ENCODE measurements around the gene HGS.
A peak's percentile ranks its signal among the peaks of the same experiment; 100 is the strongest.

Gene HGS

DNA sequence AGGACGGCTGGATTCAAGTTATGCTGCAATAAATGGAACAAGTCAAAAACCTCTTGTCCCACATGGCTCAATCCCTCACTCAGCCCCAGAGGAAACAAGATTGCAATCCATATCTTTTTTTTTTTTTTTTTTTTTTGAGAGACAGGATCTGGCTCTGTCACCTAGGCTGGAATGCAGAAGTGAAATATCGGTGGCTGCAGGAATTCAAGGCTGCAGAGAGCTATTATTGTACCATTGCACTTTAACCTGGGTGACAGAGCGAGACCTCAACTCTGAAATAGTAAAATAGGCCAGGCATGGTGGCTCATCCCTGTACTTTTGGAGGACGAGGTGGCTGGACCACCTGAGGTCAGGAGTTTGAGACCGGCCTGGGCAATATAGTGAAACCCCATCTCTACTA lies 24.8 kb upstream of the HGS start:
- H3K4me3 ChIP-seq (replicated peaks; ENCODE audit: low read depth, low read length), result no peak overlapping the region
- peaks cover under 1% of the 10 kb centered on the region; the same call in 1 of the 2 replicates for H3K36me3 ChIP-seq (ENCODE audit: control insufficient read depth, insufficient read depth, low read length)
- H3K27me3 ChIP-seq (replicated peaks; ENCODE audit: control insufficient read depth, insufficient read depth, low read length), result no peaks in the 10 kb centered on the region
- no peak for DNase-seq (ENCODE audit: extremely low read depth, insufficient read length)
- TF ChIP-seq, protein P1, sequence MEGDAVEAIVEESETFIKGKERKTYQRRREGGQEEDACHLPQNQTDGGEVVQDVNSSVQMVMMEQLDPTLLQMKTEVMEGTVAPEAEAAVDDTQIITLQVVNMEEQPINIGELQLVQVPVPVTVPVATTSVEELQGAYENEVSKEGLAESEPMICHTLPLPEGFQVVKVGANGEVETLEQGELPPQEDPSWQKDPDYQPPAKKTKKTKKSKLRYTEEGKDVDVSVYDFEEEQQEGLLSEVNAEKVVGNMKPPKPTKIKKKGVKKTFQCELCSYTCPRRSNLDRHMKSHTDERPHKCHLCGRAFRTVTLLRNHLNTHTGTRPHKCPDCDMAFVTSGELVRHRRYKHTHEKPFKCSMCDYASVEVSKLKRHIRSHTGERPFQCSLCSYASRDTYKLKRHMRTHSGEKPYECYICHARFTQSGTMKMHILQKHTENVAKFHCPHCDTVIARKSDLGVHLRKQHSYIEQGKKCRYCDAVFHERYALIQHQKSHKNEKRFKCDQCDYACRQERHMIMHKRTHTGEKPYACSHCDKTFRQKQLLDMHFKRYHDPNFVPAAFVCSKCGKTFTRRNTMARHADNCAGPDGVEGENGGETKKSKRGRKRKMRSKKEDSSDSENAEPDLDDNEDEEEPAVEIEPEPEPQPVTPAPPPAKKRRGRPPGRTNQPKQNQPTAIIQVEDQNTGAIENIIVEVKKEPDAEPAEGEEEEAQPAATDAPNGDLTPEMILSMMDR (IDR thresholded peaks at IDR 0.05; ENCODE audit: insufficient read depth, low read length, poor library complexity, severe bottlenecking), result no peak

- peaks cover 8% of the 10 kb centered on the region for H3K36me3 ChIP-seq (ENCODE audit: control insufficient read depth, insufficient read depth, low read length)
- TF ChIP-seq, protein P1 (IDR thresholded peaks at IDR 0.05; ENCODE audit: insufficient read depth, low read length, poor library complexity, severe bottlenecking), result no peak
Measured at GRCh38 chr17:81660441-81660840, 23.4 kb upstream of the HGS start.

DNA sequence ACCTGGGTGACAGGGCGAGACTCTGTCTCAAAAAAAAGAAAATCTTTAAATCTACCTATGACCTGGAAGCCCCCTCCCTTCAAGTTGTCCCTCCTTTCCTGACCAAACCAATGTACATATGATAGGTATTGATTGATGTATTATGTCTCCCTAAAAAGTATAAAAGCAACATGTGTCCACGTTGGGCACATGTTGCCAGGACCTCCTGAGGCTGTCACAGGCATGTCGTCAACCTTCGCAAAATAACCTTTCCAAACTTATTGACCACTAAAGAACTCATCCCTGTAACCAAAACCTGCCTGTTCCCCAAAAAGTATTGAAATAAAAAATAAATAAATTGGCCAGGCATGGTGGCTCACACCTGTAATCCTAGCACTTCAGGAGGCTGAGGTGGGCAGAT lies 21.8 kb upstream of the HGS start:
- Histone ChIP-seq H3K27me3 (replicated peaks; ENCODE audit: control insufficient read depth, insufficient read depth, low read length) (no peaks in the 10 kb centered on the region), H3K36me3 (ENCODE audit: control insufficient read depth, insufficient read depth, low read length) (peaks cover 8% of the 10 kb centered on the region), H3K4me3 (replicated peaks; ENCODE audit: low read depth, low read length) (no peak overlapping the region)
- TF ChIP-seq, protein P1 (IDR thresholded peaks at IDR 0.05; ENCODE audit: insufficient read depth, low read length, poor library complexity, severe bottlenecking), result no peak
- no peak for DNase-seq (ENCODE audit: extremely low read depth, insufficient read length)

More at GRCh38 chr17:81660441-81660840, 23.4 kb upstream of the HGS start:
- no peak for DNase-seq (ENCODE audit: extremely low read depth, insufficient read length)
- Histone ChIP-seq H3K4me3 (replicated peaks; ENCODE audit: low read depth, low read length) (no peak overlapping the region), H3K27me3 (replicated peaks; ENCODE audit: control insufficient read depth, insufficient read depth, low read length) (no peaks in the 10 kb centered on the region)

DNA sequence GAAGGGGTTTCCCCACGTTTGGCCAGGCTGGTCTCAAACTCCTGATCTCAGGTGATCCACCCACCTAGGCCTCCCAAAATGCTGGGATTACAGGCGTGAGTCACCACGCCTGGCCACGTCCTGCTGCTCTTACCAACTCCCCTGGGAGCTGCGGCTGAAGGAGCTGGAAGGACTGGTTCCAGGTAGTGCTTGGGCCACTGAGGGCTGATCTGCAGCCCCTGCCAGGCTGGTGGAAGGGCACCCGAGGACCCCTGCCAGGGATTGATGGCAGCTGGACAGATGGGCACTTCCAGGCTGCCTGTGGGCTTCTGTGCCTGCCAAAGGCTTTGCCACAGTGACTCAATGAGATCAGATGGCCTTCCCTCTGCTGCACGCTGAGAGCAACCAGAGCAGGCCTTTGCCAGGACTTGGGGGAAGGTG lies 19.8 kb upstream of the HGS start:
- H3K4me3 ChIP-seq (replicated peaks; ENCODE audit: low read depth, low read length), result no peak overlapping the region
- H3K27me3 ChIP-seq (replicated peaks; ENCODE audit: control insufficient read depth, insufficient read depth, low read length), result no peaks in the 10 kb centered on the region
- DNase-seq (ENCODE audit: extremely low read depth, insufficient read length), result no peak
- TF ChIP-seq, protein P1 (IDR thresholded peaks at IDR 0.05; ENCODE audit: insufficient read depth, low read length, poor library complexity, severe bottlenecking), result no peak
- peaks cover 8% of the 10 kb centered on the region for H3K36me3 ChIP-seq (ENCODE audit: control insufficient read depth, insufficient read depth, low read length)

DNA sequence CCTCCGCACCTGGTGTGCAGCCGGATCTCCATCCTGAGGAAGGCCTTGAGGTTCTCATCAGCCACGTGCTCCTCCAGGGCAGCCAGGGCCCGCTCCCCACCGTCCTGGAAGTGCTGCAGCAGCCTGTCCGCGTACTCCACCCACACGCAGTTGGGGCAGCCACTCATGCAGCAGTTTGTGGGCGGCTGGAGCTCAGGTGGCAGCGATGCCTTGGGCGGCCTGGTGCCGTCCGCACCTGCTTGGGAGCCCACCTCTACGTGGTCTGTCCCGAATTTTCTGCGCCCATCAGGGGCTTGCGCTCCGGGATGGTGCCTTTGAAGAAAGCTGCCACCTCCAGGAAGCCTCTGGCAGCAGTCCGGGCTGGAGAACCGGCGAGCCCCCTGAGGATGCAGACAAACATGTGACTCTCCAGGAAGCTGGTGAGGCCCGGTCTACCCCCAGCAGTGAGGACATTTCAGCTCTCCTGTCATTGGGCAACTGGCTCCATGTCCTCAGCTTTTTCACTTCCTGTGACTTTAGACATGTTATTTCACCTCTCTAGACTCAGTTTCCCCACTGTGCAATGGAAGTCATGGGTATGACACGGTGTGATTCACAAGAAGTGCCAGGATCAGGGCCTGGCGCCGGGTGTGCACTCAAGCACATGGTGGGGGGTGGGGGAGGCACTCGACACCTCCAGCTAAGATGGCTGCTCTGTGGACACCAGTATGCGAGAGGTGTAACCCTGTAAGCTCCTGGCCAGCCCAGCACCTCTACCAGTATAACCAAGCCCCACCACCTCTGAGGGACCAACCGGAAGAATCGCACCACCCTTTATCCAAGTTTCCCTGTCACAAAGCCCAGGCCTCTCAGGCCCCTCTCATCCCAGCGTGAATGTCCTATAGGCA lies 18.4 kb upstream of the HGS start:
- TF ChIP-seq, protein P1 (IDR thresholded peaks at IDR 0.05; ENCODE audit: insufficient read depth, low read length, poor library complexity, severe bottlenecking), result no peak
- Histone ChIP-seq H3K27me3 (replicated peaks; ENCODE audit: control insufficient read depth, insufficient read depth, low read length) (no peaks in the 10 kb centered on the region), H3K4me3 (replicated peaks; ENCODE audit: low read depth, low read length) (peak overlapping the region; percentile 97), H3K36me3 (ENCODE audit: control insufficient read depth, insufficient read depth, low read length) (peaks cover 16% of the 10 kb centered on the region)
- peak; percentile 60 for DNase-seq (ENCODE audit: extremely low read depth, insufficient read length)
